Keratinocyte (primary cell): ENCODE measurements around the gene PBX2. TPM values are rescaled to one million over a fixed set of nuclear protein-coding genes. Genes with fewer than 3 reads are reported as not detected.

ENCODE experiments used
- DNase-seq: peaks from one replicate; pipeline ENCODE4 v3.0.0-alpha.2; 2011; ENCODE audit warnings: low read depth, missing footprints, low spot score
- FAIRE-seq: peaks from 2 replicates; lab custom pipeline; 2011; peaks lifted over from hg19 to GRCh38; lab: Jason Lieb, UNC
- H2AFZ ChIP-seq: 2 replicates; pipeline ENCODE4 v1.6.0; 2012; ENCODE audit warnings: low read length, control low read depth, inconsistent platforms; ENCODE audit not compliant: control insufficient read depth
- H3K27ac ChIP-seq: 2 replicates; pipeline ENCODE4 v1.5.1; 2011; ENCODE audit warnings: low read length; ENCODE audit not compliant: control insufficient read depth, insufficient read depth
- H3K27me3 ChIP-seq: 3 replicates; pipeline ENCODE4 v1.6.0; 2011; ENCODE audit warnings: low read length; ENCODE audit not compliant: control insufficient read depth, insufficient read depth; ENCODE audit errors: extremely low read depth
- H3K36me3 ChIP-seq, 2 experiments: 2 replicates in 1 of 2; 3 replicates in 1 of 2; pipeline ENCODE4 v1.5.1; 2011; ENCODE audit warnings: low read length in 2 of 2, mild to moderate bottlenecking in 1 of 2; ENCODE audit not compliant: control insufficient read depth in 2 of 2, insufficient read depth in 2 of 2; ENCODE audit errors: extremely low read depth in 1 of 2
- H3K4me1 ChIP-seq: 3 replicates; pipeline ENCODE4 v1.5.1; 2011; ENCODE audit warnings: low read length; ENCODE audit not compliant: control insufficient read depth, insufficient read depth; ENCODE audit errors: extremely low read depth
- H3K4me2 ChIP-seq: 3 replicates; pipeline ENCODE4 v1.6.0; 2011; ENCODE audit warnings: low read depth, low read length; ENCODE audit not compliant: control insufficient read depth, insufficient read depth; ENCODE audit errors: extremely low read depth
- H3K4me3 ChIP-seq, 3 experiments: fragments of 200-600 bp in 1 of 3; sonication (generic) in 1 of 3; 2 replicates in 2 of 3; 3 replicates in 1 of 3; pipeline ENCODE4 v1.5.1; 2011 to 2016; ENCODE audit warnings: low read length in 3 of 3, mild to moderate bottlenecking in 3 of 3, control low read depth in 2 of 3, inconsistent platforms in 1 of 3, low read depth in 1 of 3, mixed read lengths in 1 of 3, mixed run types in 1 of 3, moderate library complexity in 1 of 3; ENCODE audit not compliant: control insufficient read depth in 2 of 3, insufficient read depth in 2 of 3; ENCODE audit errors: extremely low read depth in 1 of 3
- H3K79me2 ChIP-seq: 2 replicates; pipeline ENCODE4 v1.6.0; 2012; ENCODE audit warnings: low read length; ENCODE audit not compliant: control insufficient read depth, insufficient read depth
- H3K9ac ChIP-seq: 3 replicates; pipeline ENCODE4 v1.6.0; 2011; ENCODE audit warnings: low read length; ENCODE audit not compliant: control insufficient read depth, insufficient read depth; ENCODE audit errors: extremely low read depth
- H3K9me1 ChIP-seq: 3 replicates; pipeline ENCODE4 v1.6.0; 2011; ENCODE audit warnings: low read length; ENCODE audit not compliant: control insufficient read depth, insufficient read depth; ENCODE audit errors: extremely low read depth
- H3K9me3 ChIP-seq: 2 replicates; pipeline ENCODE4 v1.5.1; 2012; ENCODE audit warnings: low read depth, low read length; ENCODE audit not compliant: control insufficient read depth
- H4K20me1 ChIP-seq: 3 replicates; pipeline ENCODE4 v1.6.0; 2011; ENCODE audit warnings: low read length; ENCODE audit not compliant: control insufficient read depth, insufficient read depth; ENCODE audit errors: extremely low read depth
- EZH2 ChIP-seq: IDR thresholded peaks from one replicate; pipeline ENCODE4 v1.6.1; 2012; ENCODE audit warnings: inconsistent platforms, mild to moderate bottlenecking, low read length, moderate library complexity
- dilution Hi-C: fragments of 300-500 bp; cut with MboI; formaldehyde crosslinking; loops from one replicate; pipeline ENCODE4 v1.7.0; 2020; ENCODE audit warnings: low sequenced_read_pairs; ENCODE audit not compliant: extremely low pct_ligation_motif_present
- polyA plus RNA-seq, 5 experiments: library from polyadenylated mRNA; depleted of rRNA in 3 of 5; stranded (reverse) in 3 of 5; stranded (forward) in 1 of 5; unstranded in 1 of 5; fragments of >200 nt; gene quantifications; 1 replicate in 1 of 5; 2 replicates in 3 of 5; 3 replicates in 1 of 5; pipeline versions ENCODE4 v1.2.1 to v1.2.3, GENCODE V29; 2011 to 2012; ENCODE audit warnings: missing spikeins in 2 of 5, low read depth in 1 of 5, low replicate concordance in 1 of 5
- TF ChIP-seq, protein P1 (sequence below), 3 experiments: IDR thresholded peaks in 1 of 3; conservative IDR thresholded peaks in 1 of 3; optimal IDR thresholded peaks in 1 of 3; 2 replicates in 2 of 3; 3 replicates in 1 of 3; pipeline versions ENCODE3 to v1.5.1; 2011; ENCODE audit warnings: low read length in 3 of 3, mild to moderate bottlenecking in 3 of 3, moderate library complexity in 2 of 3, control low read depth in 1 of 3, inconsistent platforms in 1 of 3; ENCODE audit not compliant: insufficient read depth in 2 of 3; ENCODE audit errors: extremely low read depth in 1 of 3

Gene PBX2
- polyA plus RNA-seq, 1 donor (not counting 4 experiments of a cell fraction or from before 2014, with no cell fraction given): 43.5 TPM

DNA sequence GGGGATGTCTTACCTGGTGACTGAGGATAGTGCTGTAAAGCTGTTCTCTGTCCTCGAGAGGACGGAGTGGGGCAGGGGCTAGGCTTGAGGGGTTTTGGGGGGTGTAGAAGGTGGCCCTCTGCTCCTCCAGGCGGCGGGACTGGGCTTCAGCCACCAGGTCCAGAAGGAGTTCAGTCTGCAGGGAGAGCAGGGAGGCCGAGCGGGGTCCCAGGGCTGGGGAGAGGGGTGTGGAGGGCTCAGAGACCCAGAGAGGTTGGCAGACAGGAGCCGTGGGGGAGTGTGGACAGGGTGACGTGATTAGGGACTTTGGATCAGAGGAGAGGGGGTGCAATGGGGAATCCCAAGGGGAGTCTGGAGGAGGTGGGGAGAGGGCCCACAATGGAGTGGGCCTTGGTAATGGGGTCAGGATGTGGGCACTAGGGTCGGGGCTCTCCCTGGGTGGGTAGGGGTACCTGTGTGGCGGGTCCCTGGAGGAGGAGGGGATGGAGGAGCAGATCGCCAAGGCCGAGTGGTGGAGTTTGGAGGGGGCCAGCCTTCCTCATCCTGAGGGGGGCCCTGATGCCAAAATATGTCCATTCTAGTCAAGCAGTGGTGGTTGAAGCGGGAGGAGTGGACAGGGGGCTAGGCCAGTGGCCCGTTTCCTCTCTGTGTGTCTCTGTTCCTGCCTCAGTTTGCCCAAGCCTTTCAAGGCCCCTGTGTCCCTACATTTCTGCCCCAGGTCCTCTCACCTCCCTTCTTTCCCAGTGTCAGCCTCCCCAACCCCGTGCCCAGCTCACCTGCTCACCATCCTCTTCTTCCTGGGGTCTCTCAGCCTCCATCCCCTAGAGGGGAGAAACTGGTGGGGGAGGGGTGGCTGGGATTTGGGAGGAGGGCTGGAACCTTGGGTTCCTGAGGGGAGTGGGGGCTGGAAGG lies 1.9 kb upstream of the PBX2 start:
- no peak for TF ChIP-seq EZH2
- TF ChIP-seq, protein P1, sequence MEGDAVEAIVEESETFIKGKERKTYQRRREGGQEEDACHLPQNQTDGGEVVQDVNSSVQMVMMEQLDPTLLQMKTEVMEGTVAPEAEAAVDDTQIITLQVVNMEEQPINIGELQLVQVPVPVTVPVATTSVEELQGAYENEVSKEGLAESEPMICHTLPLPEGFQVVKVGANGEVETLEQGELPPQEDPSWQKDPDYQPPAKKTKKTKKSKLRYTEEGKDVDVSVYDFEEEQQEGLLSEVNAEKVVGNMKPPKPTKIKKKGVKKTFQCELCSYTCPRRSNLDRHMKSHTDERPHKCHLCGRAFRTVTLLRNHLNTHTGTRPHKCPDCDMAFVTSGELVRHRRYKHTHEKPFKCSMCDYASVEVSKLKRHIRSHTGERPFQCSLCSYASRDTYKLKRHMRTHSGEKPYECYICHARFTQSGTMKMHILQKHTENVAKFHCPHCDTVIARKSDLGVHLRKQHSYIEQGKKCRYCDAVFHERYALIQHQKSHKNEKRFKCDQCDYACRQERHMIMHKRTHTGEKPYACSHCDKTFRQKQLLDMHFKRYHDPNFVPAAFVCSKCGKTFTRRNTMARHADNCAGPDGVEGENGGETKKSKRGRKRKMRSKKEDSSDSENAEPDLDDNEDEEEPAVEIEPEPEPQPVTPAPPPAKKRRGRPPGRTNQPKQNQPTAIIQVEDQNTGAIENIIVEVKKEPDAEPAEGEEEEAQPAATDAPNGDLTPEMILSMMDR (optimal IDR thresholded peaks at IDR 0.05 in 1 of 3, IDR thresholded peaks at IDR 0.05 in 1 of 3, conservative IDR thresholded peaks at IDR 0.05 in 1 of 3; ENCODE audit: extremely low read depth in 1 of 3, insufficient read depth in 2 of 3, low read length in 3 of 3): no peak
- FAIRE-seq (no peak), DNase-seq (no peak)
- Histone ChIP-seq H3K4me1 (peaks cover 33% of the 10 kb centered on the region), H3K9me1 (no peaks in the 10 kb centered on the region), H3K79me2 (peaks cover 12% of the 10 kb centered on the region), H3K4me3 (no peak overlapping the region), H4K20me1 (no peaks in the 10 kb centered on the region), H3K27me3 (no peaks in the 10 kb centered on the region), H3K9ac (no peak overlapping the region), H3K27ac (peak overlapping the region; percentile 40), H2AFZ (peak overlapping the region; percentile 19), H3K36me3 (peaks cover 5 to 6% of the 10 kb centered on the region in 2 experiments), H3K4me2 (peak overlapping the region; percentile 58), H3K9me3 (no peaks in the 10 kb centered on the region)
- dilution Hi-C loops: no loop called here

DNA sequence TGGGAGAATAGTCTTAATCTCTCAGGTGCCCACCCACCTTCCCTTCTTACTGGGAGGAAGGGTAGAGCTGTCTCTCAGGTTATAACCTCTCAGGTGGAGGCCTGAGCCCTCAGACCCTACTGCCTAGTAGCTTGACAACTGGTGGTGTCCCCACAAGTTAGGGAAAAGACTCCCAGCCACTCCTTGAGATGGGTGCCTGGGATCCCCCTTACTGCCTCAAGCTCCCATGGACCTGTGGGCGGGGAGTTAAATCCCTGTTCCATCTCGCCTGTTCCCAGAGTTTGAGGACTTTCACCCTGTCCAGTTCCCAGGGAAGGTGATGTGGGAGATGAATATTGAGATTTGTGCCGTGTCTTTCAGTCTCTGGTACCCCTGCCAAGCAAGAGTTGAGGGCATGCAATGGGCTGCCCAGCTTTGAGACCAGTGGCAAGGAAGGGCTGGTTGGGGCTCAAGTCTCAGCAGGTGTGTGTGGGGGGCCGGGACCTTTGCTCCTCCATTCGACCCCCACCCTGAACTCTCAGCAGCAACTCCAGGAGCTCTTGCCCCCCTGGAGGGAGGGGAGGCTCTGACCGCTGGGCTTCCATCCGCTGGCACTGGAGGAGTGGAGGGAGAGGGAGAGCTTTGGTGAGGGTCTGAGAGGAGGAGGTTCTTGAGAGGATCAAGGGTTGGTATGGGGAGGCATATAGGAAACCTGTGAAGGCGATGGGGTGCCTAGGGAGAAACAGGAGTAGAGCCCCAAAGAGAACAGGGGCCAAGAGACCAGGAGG lies 1.1 kb upstream of the PBX2 start:
- no peak overlapping the region for H2AFZ ChIP-seq
- dilution Hi-C loops: no loop called here
- H3K9me3 ChIP-seq: no peaks in the 10 kb centered on the region
- peaks cover 12% of the 10 kb centered on the region for H3K79me2 ChIP-seq
- no peak overlapping the region for H3K4me3 ChIP-seq
- H4K20me1 ChIP-seq: no peaks in the 10 kb centered on the region
- peak overlapping the region; percentile 84 for H3K27ac ChIP-seq
- TF ChIP-seq EZH2: no peak
- TF ChIP-seq, protein P1 (optimal IDR thresholded peaks at IDR 0.05 in 1 of 3, IDR thresholded peaks at IDR 0.05 in 1 of 3, conservative IDR thresholded peaks at IDR 0.05 in 1 of 3; ENCODE audit: extremely low read depth in 1 of 3, insufficient read depth in 2 of 3, low read length in 3 of 3): no peak
- no peak overlapping the region for H3K9ac ChIP-seq
- DNase-seq (no peak), FAIRE-seq (no peak)
- H3K4me1 ChIP-seq: peaks cover 27% of the 10 kb centered on the region
- H3K9me1 ChIP-seq: no peaks in the 10 kb centered on the region
- peak overlapping the region; percentile 13 for H3K4me2 ChIP-seq
- H3K27me3 ChIP-seq: no peaks in the 10 kb centered on the region
- H3K36me3 ChIP-seq: peaks cover 8 to 12% of the 10 kb centered on the region in 2 experiments
